Stomach (tissue), 9 donors: ENCODE measurements around the gene PCDH9. TPM values are rescaled to one million over a fixed set of nuclear protein-coding genes. Genes with fewer than 3 reads are reported as not detected.
"Not testable (repeated sequence)": the region's sequence is repeated elsewhere in the genome, so short reads cannot be mapped to it uniquely, and the experiment has no call there.

Experiments
- DNase-seq, 2 donors: peaks; one replicate each; pipeline versions ENCODE4 v3.0.0 to v3.0.0-alpha.2; 2013 to 2019
- H3K27ac ChIP-seq, 5 donors: fragments of 200-600 bp in 4 of 5; sonication (generic) in 4 of 5; one replicate each; pipeline ENCODE4 v1.5.1; 2013 to 2019; ENCODE audit warnings: mild to moderate bottlenecking in 1 of 5, moderate library complexity in 1 of 5
- H3K27me3 ChIP-seq, 3 donors: fragments of 200-600 bp; sonication (generic); one replicate each; pipeline ENCODE4 v1.5.1; 2017 to 2019; ENCODE audit warnings: mixed run types in 1 of 3
- H3K36me3 ChIP-seq, 4 donors: fragments of 200-600 bp; sonication (generic); 1 replicate in 3 of 4; 2 replicates in 1 of 4; pipeline ENCODE4 v1.5.1; 2016 to 2019
- H3K4me1 ChIP-seq, 4 donors: fragments of 200-600 bp; sonication (generic); one replicate each; pipeline ENCODE4 v1.5.1; 2016 to 2019
- H3K4me3 ChIP-seq, 4 donors: fragments of 200-600 bp; sonication (generic) in 3 of 4; one replicate each; pipeline ENCODE4 v1.5.1; 2016 to 2019; ENCODE audit warnings: mild to moderate bottlenecking in 1 of 4
- H3K9me3 ChIP-seq, 4 donors: fragments of 200-600 bp; sonication (generic); one replicate each; pipeline ENCODE4 v1.5.1; 2016 to 2019
- CTCF ChIP-seq, 7 experiments: fragments of 450-650 bp in 4 of 7; fragments of 200-600 bp in 3 of 7; sonication (generic) in 3 of 7; IDR thresholded peaks; one replicate each; pipeline ENCODE4 v1.5.1; 2016 to 2019; ENCODE audit warnings: antibody characterized with exemption in 7 of 7, control low read depth in 2 of 7, mild to moderate bottlenecking in 1 of 7
- EP300 ChIP-seq: sonication (generic); formaldehyde crosslinking; IDR thresholded peaks from one replicate; pipeline ENCODE4 v1.6.1; 2017; ENCODE audit warnings: antibody characterized with exemption
- POLR2A ChIP-seq, 4 donors: fragments of 450-650 bp; IDR thresholded peaks; one replicate each; pipeline ENCODE4 v1.6.1; 2016; ENCODE audit warnings: antibody characterized with exemption in 4 of 4, control low read depth in 2 of 4, mild to moderate bottlenecking in 1 of 4, moderate library complexity in 1 of 4
- POLR2AphosphoS5 ChIP-seq, 3 donors: sonication (generic); formaldehyde crosslinking; IDR thresholded peaks; one replicate each; pipeline ENCODE4 v1.6.1; 2016; ENCODE audit warnings: antibody characterized with exemption in 3 of 3
- WGBS, 5 donors: extraction: QIAGEN DNeasy Blood & Tissue Kit in 3 of 5; methylation state at CpG; one replicate each; pipeline versions ENCODE4 v1.1.5 to v1.1.7; 2013 to 2018; 5-methylcytosine and 5-hydroxymethylcytosine counted together
- intact Hi-C: fragments of 100-400 bp; cut with DNase I; formaldehyde crosslinking; loops from one replicate; pipeline ENCODE4 v1.15.1; 2023; ENCODE audit warnings: low total_unique reads
- polyA plus RNA-seq, 3 donors: library from polyadenylated mRNA; stranded (reverse); fragments of 200-250 nt; gene quantifications; one replicate each; pipeline ENCODE4 v1.2.3, GENCODE V29; 2013
- total RNA-seq, 5 donors: library from RNA; depleted of rRNA; stranded (reverse); fragments of >200 nt; gene quantifications; one replicate each; pipeline versions ENCODE4 v1.1.0 to v1.2.3, GENCODE V29; 2014 to 2016
- donor health status: healthy with polysubstance abuse.
- donor health status: Bipolar disorder and iron deficiency.
- donor health status: healthy.

PCDH9 gene
- total and polyA plus RNA-seq, 8 donors = 0.40 to 36.2 (median 3.7) TPM

GRCh38 chr13:66778461-66778860, 451.7 kb downstream of the PCDH9 start:
- H3K27me3 ChIP-seq = no peaks in the 10 kb centered on the region
- H3K4me1 ChIP-seq = no peaks in the 10 kb centered on the region
- H3K9me3 ChIP-seq = no peaks in the 10 kb centered on the region
- no peak for DNase-seq
- TF ChIP-seq EP300 (no peak), CTCF (IDR thresholded peaks at IDR 0.05) (no peak), POLR2AphosphoS5 (IDR thresholded peaks at IDR 0.05) (no peak), POLR2A (IDR thresholded peaks at IDR 0.05) (no peak)
- intact Hi-C loops = no loop called here
- H3K27ac ChIP-seq = no peak overlapping the region
- no peak overlapping the region for H3K4me3 ChIP-seq
- no peaks in the 10 kb centered on the region for H3K36me3 ChIP-seq
- 88 to 100% (median 96%) methylated on average over 1 of the region's 1 CpG for WGBS, 5 donors

- Histone ChIP-seq H3K4me3 (no peak overlapping the region), H3K27me3 (no peaks in the 10 kb centered on the region), H3K36me3 (no peaks in the 10 kb centered on the region), H3K27ac (no peak overlapping the region), H3K4me1 (no peaks in the 10 kb centered on the region), H3K9me3 (no peaks in the 10 kb centered on the region)
- intact Hi-C loops = no loop called here
- WGBS, 5 donors = 78 to 92% (median 87%) methylated on average over 3 of the region's 3 CpGs
- no peak for DNase-seq
- no peak for TF ChIP-seq CTCF (IDR thresholded peaks at IDR 0.05)
- no peak for TF ChIP-seq POLR2A (IDR thresholded peaks at IDR 0.05)
- no peak for TF ChIP-seq POLR2AphosphoS5 (IDR thresholded peaks at IDR 0.05)
- no peak for TF ChIP-seq EP300
Observed at GRCh38 chr13:66775196-66775595, 454.9 kb downstream of the PCDH9 start.

GRCh38 chr13:66774046-66774445, 456.1 kb downstream of the PCDH9 start:
- no peak for DNase-seq
- Histone ChIP-seq H3K9me3 (no peaks in the 10 kb centered on the region), H3K36me3 (no peaks in the 10 kb centered on the region), H3K4me3 (no peak overlapping the region), H3K4me1 (no peaks in the 10 kb centered on the region), H3K27me3 (no peaks in the 10 kb centered on the region), H3K27ac (no peak overlapping the region)
- WGBS, 5 donors = 72 to 86% (median 80%) methylated on average over 2 of the region's 2 CpGs
- intact Hi-C loops = no loop called here
- no peak for TF ChIP-seq CTCF (IDR thresholded peaks at IDR 0.05)
- TF ChIP-seq POLR2A (IDR thresholded peaks at IDR 0.05) = no peak
- no peak for TF ChIP-seq EP300
- no peak for TF ChIP-seq POLR2AphosphoS5 (IDR thresholded peaks at IDR 0.05)

GRCh38 chr13:66765559-66765958, 464.6 kb downstream of the PCDH9 start:
- peak overlapping the region in 1 of 5 donors; percentile 28 for H3K27ac ChIP-seq
- intact Hi-C loops = no loop called here
- no peaks in the 10 kb centered on the region for H3K4me1 ChIP-seq
- peaks cover 0 to 18% (median 11%) of the 10 kb centered on the region in 4 donors for H3K9me3 ChIP-seq
- TF ChIP-seq POLR2AphosphoS5 (IDR thresholded peaks at IDR 0.05) (peak in 1 of 3 donors; percentile 17), CTCF (IDR thresholded peaks at IDR 0.05) (no peak)
- no peaks in the 10 kb centered on the region for H3K27me3 ChIP-seq
- H3K4me3 ChIP-seq = no peak overlapping the region
- DNase-seq = peak in 1 of 2 donors; percentile 37
- H3K36me3 ChIP-seq = no peaks in the 10 kb centered on the region

- DNase-seq, H3K27ac ChIP-seq, H3K4me1 ChIP-seq, intact Hi-C loops, H3K4me3 ChIP-seq, H3K27me3 ChIP-seq, H3K36me3 ChIP-seq: not testable (repeated sequence)
- WGBS, 5 donors = 79 to 85% (median 84%) methylated on average over 4 of the region's 4 CpGs
- H3K9me3 ChIP-seq = peaks cover 0 to 26% (median 20%) of the 10 kb centered on the region in 4 donors
Observed at GRCh38 chr13:66760678-66761077, 469.5 kb downstream of the PCDH9 start.
